Caco-2 (cell line): ENCODE results near the gene SH3TC1. TPM values are rescaled to one million over a fixed set of nuclear protein-coding genes. Genes with fewer than 3 reads are reported as not detected.

Source experiments
- BruUV-seq: library from RNA; stranded (reverse); fragments of 400-500 nt; replicated peaks from 2 replicates; lab custom pipeline; 2021; lab: Mats Ljungman, UMichigan
- CTCF ChIA-PET: fragments of 300-600 bp; sonication (Branson Sonifier 250); formaldehyde crosslinking; loops from one replicate; lab custom pipeline; 2022; ENCODE audit warnings: antibody characterized with exemption; lab: Charles Lee
- POLR2A ChIA-PET: fragments of 300-600 bp; sonication (Branson Sonifier 250); formaldehyde crosslinking; loops from one replicate; lab custom pipeline; 2022; ENCODE audit warnings: antibody characterized with exemption; lab: Charles Lee
- DNase-seq, 2 experiments: peaks; one replicate each; pipeline versions ENCODE4 v3.0.0 to v3.0.0-alpha.2; 2020 to 2022
- H3K27me3 ChIP-seq: replicated peaks from 2 replicates; pipeline ENCODE4 v1.6.0; 2011; ENCODE audit warnings: low read length; ENCODE audit not compliant: control insufficient read depth, insufficient read depth
- H3K36me3 ChIP-seq: 2 replicates; pipeline ENCODE4 v1.5.1; 2011; ENCODE audit warnings: low read length; ENCODE audit not compliant: control insufficient read depth, insufficient read depth
- H3K4me1 ChIP-seq: fragments of 250-450 bp; sonication (Bioruptor Pico); 2 replicates; pipeline ENCODE4 v1.5.1; 2020; ENCODE audit warnings: mild to moderate bottlenecking
- H3K4me3 ChIP-seq: 2 replicates; pipeline ENCODE4 v1.5.1; 2011; ENCODE audit warnings: low read depth, mild to moderate bottlenecking, control low read depth, low read length
- H3K9me3 ChIP-seq: fragments of 250-450 bp; sonication (Bioruptor Pico); 2 replicates; pipeline ENCODE4 v1.5.1; 2020; ENCODE audit warnings: mild to moderate bottlenecking, moderate library complexity
- H3K27ac Mint-ChIP-seq: one replicate; pipeline ENCODE4 v1.8.0; 2022; ENCODE audit warnings: mixed read lengths; ENCODE audit not compliant: unreplicated experiment
- H3K27me3 Mint-ChIP-seq: one replicate; pipeline ENCODE4 v1.8.0; 2022; ENCODE audit warnings: mixed read lengths; ENCODE audit not compliant: insufficient read depth, unreplicated experiment
- H3K36me3 Mint-ChIP-seq: one replicate; pipeline ENCODE4 v1.8.0; 2022; ENCODE audit warnings: mild to moderate bottlenecking, mixed read lengths; ENCODE audit not compliant: insufficient read depth, unreplicated experiment
- H3K4me1 Mint-ChIP-seq: one replicate; pipeline ENCODE4 v1.8.0; 2022; ENCODE audit warnings: low read depth, mixed read lengths; ENCODE audit not compliant: unreplicated experiment
- H3K4me3 Mint-ChIP-seq: one replicate; pipeline ENCODE4 v1.8.0; 2022; ENCODE audit warnings: mild to moderate bottlenecking, moderate library complexity, mixed read lengths; ENCODE audit not compliant: unreplicated experiment
- H3K9me3 Mint-ChIP-seq: one replicate; pipeline ENCODE4 v1.8.0; 2022; ENCODE audit warnings: mixed read lengths; ENCODE audit not compliant: unreplicated experiment
- intact Hi-C: fragments of 100-400 bp; cut with micrococcal nuclease; formaldehyde crosslinking; loops from one replicate; pipeline ENCODE4 v1.10.0; 2022; ENCODE audit not compliant: unreplicated experiment
- total RNA-seq: library from RNA; stranded (reverse); gene quantifications from 2 replicates; pipeline ENCODE4 v1.2.3, GENCODE V29; 2022
- TF ChIP-seq, protein P1 (sequence below), 2 experiments: fragments of 200-600 bp in 1 of 2; IDR thresholded peaks; 1 replicate in 1 of 2; 2 replicates in 1 of 2; pipeline versions ENCODE4 v1.5.1 to v1.8.0; 2011 to 2022; ENCODE audit warnings: antibody characterized with exemption in 1 of 2, control low read depth in 1 of 2, inconsistent platforms in 1 of 2, low read depth in 1 of 2, low read length in 1 of 2, mild to moderate bottlenecking in 1 of 2, moderate library complexity in 1 of 2; ENCODE audit not compliant: insufficient read depth in 1 of 2, severe bottlenecking in 1 of 2, unreplicated experiment in 1 of 2

Gene SH3TC1
- total RNA-seq, 1 experiment from 2014 or later: 18.6 TPM

DNA sequence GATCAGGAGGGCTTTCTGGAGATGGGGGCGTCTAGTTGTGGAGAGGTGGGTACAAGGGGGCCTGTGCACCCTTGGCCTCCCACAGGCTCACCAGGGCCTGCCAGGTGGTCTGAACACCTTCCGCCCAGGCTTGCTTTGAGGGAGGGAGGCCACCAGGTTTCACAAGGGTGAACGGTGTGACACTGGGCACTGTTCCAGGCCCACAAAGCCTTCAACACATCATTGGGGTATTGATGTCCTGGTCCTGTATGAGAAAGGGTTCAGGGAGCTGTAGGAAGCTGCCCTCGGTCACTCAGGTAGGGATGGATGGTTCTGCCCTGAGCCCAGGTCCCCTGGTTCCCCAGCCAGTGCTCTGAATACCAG lies 76.4 kb downstream of the SH3TC1 start:
- Mint-ChIP-seq H3K4me3 (no peak overlapping the region), H3K27me3 (peaks cover 2% of the 10 kb centered on the region), H3K27ac (no peak overlapping the region), H3K4me1 (no peaks in the 10 kb centered on the region), H3K36me3 (no peaks in the 10 kb centered on the region), H3K9me3 (no peaks in the 10 kb centered on the region)
- Histone ChIP-seq H3K4me3 (no peak overlapping the region), H3K9me3 (no peaks in the 10 kb centered on the region), H3K4me1 (no peaks in the 10 kb centered on the region), H3K36me3 (no peaks in the 10 kb centered on the region), H3K27me3 (no peaks in the 10 kb centered on the region)
- BruUV-seq: no TSS peak
- DNase-seq: no peak
- CTCF ChIA-PET: no interaction called here
- intact Hi-C loops: no loop called here
- POLR2A ChIA-PET: no interaction called here
- TF ChIP-seq, protein P1, sequence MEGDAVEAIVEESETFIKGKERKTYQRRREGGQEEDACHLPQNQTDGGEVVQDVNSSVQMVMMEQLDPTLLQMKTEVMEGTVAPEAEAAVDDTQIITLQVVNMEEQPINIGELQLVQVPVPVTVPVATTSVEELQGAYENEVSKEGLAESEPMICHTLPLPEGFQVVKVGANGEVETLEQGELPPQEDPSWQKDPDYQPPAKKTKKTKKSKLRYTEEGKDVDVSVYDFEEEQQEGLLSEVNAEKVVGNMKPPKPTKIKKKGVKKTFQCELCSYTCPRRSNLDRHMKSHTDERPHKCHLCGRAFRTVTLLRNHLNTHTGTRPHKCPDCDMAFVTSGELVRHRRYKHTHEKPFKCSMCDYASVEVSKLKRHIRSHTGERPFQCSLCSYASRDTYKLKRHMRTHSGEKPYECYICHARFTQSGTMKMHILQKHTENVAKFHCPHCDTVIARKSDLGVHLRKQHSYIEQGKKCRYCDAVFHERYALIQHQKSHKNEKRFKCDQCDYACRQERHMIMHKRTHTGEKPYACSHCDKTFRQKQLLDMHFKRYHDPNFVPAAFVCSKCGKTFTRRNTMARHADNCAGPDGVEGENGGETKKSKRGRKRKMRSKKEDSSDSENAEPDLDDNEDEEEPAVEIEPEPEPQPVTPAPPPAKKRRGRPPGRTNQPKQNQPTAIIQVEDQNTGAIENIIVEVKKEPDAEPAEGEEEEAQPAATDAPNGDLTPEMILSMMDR (IDR thresholded peaks at IDR 0.05; ENCODE audit: insufficient read depth in 1 of 2, low read depth in 1 of 2, low read length in 1 of 2, severe bottlenecking in 1 of 2, unreplicated experiment in 1 of 2): no peak

DNA sequence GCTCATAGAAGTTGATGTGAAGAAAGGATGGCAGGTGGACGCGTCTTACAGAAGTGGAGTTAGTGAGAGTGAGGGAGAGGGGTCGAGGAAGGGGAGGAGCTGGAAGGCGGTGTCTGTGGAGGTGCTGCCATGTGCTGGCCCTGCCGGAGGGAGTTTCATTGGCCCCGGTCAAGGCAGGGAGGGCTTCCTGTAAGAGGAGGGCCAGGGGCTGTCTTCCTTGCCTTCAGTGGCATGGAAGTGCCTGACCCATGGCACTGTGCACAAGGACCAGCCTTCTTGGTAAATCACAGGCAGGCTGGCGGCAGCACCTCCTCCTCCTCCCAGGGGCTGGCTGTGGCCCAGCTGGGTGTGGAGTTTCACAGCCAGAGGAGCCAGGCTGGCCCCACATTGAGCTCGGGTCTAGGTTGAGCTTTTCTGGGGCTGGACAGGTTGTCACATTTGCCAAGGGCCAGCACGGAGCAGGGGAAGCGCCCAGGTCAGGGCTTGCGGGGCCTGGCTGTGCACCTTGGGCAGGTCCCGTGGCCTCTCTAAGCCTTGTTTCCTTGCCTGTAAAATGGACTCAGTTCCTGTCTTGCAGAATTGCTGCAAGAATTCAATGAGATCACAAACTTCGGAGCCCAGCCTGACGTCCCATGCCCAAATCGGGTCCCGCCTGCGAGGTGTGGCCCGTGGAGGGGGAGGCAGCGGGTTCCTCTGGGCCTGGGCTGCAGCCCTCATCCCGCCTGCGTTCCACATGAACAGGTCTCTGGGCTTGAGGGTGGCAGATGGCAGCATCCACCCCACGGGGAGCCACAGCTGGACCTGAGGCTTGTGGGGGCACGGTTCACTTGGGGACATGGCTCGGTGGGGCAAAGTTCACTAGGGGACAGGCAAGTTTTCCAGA lies 77.5 kb downstream of the SH3TC1 start:
- H3K36me3 Mint-ChIP-seq: no peaks in the 10 kb centered on the region
- BruUV-seq: no TSS peak
- no peaks in the 10 kb centered on the region for H3K9me3 Mint-ChIP-seq
- no peaks in the 10 kb centered on the region for H3K27me3 Mint-ChIP-seq
- H3K4me3 Mint-ChIP-seq: no peak overlapping the region
- Histone ChIP-seq H3K36me3 (no peaks in the 10 kb centered on the region), H3K4me1 (no peaks in the 10 kb centered on the region), H3K9me3 (no peaks in the 10 kb centered on the region), H3K27me3 (no peaks in the 10 kb centered on the region), H3K4me3 (no peak overlapping the region)
- POLR2A ChIA-PET: no interaction called here
- no peak overlapping the region for H3K27ac Mint-ChIP-seq
- no peak for DNase-seq
- TF ChIP-seq, protein P1 (IDR thresholded peaks at IDR 0.05; ENCODE audit: insufficient read depth in 1 of 2, low read depth in 1 of 2, low read length in 1 of 2, severe bottlenecking in 1 of 2, unreplicated experiment in 1 of 2): no peak
- CTCF ChIA-PET: no interaction called here
- no peaks in the 10 kb centered on the region for H3K4me1 Mint-ChIP-seq
- intact Hi-C loops: no loop called here

DNA sequence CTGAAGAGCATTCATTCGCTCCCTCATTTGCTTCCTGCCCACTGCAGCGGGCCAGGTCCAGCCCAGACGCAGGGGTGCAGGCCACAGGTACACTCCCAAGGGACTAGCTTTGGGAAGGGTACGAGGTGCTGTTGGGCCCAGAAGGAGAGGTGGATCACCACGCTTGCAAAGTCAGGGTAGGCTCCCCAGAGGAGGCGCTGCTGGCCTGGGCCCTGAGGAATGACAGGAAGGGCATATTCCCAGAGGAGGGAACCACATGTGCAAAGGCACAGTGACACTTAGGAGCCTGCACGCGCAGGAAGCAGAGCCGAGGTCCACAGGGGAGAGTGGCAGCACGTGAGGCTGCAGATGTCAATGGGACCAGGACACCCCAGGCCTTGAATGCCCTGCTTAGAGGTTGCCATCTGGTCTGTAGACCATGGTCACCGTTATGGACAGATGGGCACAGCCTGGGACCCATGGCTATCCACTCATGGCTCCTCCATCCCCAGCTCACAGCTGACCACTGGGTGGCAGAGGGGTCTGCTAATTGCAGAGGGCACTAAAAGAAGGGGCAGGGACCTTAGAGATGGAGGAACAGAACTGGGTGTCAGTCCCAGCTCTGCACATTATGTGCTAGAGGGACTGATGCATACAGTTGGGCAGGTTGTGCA lies 78.4 kb downstream of the SH3TC1 start:
- Mint-ChIP-seq H3K36me3 (no peaks in the 10 kb centered on the region), H3K27ac (no peak overlapping the region), H3K9me3 (no peaks in the 10 kb centered on the region), H3K4me1 (no peaks in the 10 kb centered on the region), H3K4me3 (no peak overlapping the region), H3K27me3 (no peaks in the 10 kb centered on the region)
- TF ChIP-seq, protein P1 (IDR thresholded peaks at IDR 0.05; ENCODE audit: insufficient read depth in 1 of 2, low read depth in 1 of 2, low read length in 1 of 2, severe bottlenecking in 1 of 2, unreplicated experiment in 1 of 2): no peak
- ChIA-PET POLR2A (no interaction called here), CTCF (interaction anchor here (0.6 kb wide), 1 partner anchor 22 kb away, joined by 3 read pairs; no protein-coding TSS in a partner anchor)
- no peaks in the 10 kb centered on the region for H3K4me1 ChIP-seq
- H3K4me3 ChIP-seq: no peak overlapping the region
- no peaks in the 10 kb centered on the region for H3K36me3 ChIP-seq
- intact Hi-C loops: no loop called here
- no peaks in the 10 kb centered on the region for H3K27me3 ChIP-seq
- no peak for DNase-seq
- no TSS peak for BruUV-seq
- H3K9me3 ChIP-seq: no peaks in the 10 kb centered on the region
